ENCODE measurements around the gene MISP.
"Not testable (repeated sequence)": the region's sequence is repeated elsewhere in the genome, so short reads cannot be mapped to it uniquely, and the experiment has no call there.

The MISP gene, protein sequence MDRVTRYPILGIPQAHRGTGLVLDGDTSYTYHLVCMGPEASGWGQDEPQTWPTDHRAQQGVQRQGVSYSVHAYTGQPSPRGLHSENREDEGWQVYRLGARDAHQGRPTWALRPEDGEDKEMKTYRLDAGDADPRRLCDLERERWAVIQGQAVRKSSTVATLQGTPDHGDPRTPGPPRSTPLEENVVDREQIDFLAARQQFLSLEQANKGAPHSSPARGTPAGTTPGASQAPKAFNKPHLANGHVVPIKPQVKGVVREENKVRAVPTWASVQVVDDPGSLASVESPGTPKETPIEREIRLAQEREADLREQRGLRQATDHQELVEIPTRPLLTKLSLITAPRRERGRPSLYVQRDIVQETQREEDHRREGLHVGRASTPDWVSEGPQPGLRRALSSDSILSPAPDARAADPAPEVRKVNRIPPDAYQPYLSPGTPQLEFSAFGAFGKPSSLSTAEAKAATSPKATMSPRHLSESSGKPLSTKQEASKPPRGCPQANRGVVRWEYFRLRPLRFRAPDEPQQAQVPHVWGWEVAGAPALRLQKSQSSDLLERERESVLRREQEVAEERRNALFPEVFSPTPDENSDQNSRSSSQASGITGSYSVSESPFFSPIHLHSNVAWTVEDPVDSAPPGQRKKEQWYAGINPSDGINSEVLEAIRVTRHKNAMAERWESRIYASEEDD

DNA sequence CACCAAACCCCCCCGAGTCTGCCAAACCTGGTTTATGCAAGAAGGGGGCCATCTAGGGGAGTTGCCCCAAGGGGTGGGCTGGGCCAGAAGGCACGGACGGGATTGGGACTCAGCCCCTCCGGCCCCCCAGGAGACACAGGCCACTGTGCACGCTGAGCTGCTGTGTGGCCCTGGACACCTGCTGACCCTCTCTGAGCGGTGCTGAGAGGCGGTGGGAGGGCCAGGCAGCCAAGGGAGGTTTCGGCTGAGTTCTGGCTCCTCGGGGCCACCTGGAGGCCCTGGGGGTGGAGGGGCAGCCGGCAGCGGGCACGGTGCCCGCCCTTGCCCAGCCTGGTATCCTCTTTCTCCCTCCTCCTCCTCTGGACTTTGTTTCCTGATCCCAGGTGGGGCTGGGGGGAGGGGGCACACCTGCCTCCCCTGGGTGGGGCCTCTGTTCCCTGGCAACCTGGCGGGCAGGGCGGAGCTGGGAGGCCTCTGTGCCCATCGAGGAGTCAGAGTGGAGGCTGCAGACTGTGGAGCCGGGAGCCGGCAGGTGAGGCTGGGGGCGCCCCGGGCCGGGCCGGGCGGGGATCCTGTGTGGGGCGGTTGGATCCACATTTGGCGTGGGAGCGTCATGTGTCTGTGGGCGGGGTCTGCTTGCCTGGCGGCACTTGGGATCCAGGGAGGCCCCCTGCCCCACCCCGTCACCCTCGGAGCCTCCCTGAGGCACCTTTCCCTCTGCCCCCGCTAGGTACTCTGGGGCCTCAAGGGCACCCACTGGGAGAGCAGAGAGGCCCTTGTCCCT, at the start of gene MISP:
Gene MISP, plus strand, starts transcription at position 473 of the 784 bp plus-strand sequence. CDS start 5,835 bp downstream, outside the sequence.
- FAIRE-seq = no peak

DNA sequence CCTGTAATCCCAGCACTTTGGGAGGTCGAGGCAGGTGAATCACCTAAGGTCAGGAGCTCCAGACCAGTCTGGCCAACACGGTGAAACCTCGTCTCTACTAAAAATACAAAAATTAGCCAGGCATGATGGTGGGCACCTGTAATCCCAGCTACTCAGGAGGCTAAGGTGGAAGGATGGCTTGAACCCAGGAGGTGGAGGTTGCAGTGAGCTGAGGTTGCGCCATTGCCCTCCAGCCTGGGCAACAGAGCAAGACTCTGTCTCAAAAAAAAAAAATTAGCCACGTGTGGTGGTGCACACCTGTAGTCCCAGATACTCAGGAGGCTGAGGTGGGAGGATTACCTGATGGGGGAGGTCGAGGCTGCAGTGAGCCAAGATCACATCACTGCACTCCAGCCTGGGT, 48.1 kb upstream of the MISP start:
- FAIRE-seq = not testable (repeated sequence)

DNA sequence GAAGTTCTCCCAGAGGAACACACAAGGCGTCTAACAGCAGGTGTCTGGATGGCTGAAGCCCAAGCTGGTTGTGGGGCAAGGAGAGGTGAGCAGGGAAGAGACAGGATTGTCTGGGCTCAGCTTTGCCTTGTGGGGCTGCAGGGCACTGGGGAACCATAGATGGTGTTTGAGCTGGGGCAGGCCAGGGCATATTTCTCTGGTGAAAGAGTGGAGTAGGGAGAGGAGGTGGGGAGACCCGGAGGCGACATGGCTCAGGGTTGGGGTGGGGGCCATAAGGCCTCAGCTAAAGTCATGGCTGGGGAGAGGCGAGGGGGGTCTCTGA, 47.6 kb upstream of the MISP start:
- no peak for FAIRE-seq

DNA sequence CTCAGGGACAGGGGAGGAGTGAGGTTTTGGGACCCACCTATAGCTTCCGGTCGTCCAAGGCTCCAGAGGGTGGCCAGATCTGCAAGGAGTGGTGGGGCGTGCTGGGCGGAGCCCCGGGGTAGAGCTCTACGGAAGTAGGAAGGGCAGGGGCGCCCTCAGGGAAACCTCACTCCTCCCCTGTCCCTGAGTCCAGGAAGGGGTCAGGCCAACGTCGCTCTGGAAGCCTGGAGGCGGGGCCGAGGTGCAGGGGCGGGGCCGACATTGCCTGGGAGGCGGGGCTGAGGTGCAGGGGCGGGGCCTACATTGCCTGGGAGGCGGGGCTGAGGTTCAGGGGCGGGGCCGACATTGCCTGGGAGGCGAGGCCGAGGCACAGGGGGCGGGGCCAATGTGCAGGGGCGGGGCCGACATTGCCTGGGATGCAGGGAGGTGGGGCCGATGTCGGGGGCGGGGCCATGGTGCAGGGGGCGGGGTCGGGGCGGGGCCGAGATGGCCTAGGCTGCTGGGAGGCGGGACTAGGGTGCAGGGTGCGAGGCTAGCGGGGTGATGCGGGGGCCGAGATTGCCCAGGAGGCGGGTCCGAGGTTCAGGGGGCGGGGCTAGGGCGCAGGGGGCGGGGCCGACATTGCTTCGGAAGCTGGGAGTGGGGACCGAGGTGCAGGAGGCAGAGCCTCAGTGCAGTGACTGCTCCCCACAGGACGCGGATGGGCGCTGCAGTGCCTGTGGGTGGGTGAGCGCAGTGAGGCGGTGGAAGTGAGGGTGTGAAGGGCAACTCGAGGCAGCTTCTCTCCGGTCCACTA, 47.1 kb upstream of the MISP start:
- no peak for FAIRE-seq

DNA sequence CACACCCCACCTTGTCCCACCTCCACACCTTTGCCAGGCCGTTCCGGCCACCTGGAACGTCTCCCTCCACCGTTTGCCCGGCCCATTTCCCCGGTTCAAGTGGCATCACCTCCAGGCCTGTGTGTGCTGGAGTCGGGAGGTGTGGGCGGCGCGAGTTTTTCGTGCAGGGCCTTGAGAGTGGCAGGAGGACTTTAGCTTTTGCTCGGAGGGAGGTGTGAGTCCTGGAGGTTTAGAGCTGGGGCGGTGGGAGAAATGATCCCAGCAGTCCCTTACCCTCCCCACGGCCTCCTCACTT, 46.5 kb upstream of the MISP start:
- no peak for FAIRE-seq

DNA sequence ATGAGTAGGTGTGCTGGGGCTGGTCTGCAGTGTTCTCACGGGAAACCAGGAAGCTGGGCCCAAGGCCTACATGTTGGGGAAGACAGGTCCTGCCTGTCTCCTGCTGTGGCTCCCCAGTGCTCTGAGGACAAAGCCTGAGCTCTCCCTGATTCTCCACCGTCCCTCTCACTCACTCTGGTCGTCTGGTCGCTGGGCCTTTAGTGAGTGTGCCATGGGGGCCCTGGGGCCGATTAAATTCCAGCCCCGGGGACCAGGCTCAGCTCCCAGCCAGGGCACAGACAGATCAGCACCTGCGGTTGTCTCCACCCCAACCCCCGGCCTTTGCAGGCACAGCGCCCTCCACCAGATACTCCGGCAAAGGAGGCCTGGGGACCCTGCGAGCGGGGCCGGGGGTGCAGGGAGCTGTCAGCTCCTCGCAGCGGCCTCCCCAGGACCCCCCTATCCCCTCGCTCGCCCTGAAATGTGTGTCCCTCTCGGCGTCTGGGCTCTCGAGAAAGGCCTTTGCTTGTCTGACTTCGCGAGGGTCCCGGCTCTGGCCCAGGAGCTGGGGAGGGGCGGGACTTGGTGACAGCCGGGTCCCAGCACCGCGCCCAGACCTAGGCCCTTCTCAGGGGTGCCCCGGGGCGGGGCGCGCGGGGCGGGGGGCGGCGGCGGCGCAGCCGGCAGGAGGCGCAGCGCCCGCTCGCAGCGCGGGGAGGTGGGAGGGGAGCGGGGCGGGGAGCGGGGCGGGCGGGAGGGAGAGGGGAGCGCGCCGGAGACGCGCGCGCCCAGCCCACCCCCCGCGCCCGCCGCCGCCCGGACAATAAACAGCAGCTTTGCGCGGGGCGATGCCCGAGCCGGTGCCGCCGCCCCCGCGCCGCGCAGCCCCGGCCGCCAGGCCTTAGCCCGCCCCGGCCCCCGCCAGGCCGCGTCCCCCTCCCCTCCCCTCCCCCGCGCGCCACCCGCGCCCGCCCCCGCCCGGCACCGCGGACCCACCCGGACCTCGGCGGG, 42.5 kb upstream of the MISP start, which contains the start of gene PALM:
Gene PALM, plus strand, starts transcription at position 782 of the 990 bp plus-strand sequence. CDS start 212 bp downstream, outside the sequence.
- no peak for FAIRE-seq

DNA sequence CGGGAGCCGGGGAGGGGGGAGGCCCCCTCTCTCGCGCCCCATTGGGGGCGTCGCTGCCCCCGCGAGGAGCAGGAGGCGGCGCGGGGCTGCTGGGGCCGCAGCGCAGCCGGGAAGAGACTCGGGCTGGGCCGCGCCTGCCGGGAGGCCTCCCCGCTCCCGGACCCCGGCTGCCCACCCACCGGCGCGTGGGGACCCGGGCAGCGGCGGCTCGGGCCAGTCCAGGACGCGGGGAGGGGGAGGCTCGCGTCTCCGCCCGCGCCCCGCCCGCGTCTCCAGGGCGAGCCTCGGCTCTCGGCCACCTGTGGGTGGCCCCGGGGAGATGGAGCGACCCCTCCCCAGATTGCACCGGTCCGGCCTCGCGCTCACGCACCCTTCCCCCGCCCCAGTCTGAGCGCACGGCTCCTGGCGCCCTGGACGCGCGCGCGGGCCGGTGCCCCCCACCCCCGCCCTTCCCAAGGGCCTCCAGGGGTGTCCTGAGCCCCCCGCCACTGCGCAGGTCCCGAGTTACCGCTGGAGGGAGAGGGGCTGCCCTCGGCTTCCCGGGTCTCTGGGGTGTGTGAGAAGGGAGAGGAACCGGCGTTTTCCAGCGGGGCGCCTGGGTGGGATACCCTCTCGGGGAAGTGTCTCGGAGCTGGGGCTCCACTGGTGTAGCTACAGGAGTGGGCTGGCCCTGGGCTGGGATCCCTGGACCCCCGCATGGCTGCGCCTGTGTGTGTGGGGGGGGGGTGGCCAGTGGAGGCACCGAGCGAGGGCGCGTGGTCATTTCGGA, 41.5 kb upstream of the MISP start:
- FAIRE-seq = no peak

DNA sequence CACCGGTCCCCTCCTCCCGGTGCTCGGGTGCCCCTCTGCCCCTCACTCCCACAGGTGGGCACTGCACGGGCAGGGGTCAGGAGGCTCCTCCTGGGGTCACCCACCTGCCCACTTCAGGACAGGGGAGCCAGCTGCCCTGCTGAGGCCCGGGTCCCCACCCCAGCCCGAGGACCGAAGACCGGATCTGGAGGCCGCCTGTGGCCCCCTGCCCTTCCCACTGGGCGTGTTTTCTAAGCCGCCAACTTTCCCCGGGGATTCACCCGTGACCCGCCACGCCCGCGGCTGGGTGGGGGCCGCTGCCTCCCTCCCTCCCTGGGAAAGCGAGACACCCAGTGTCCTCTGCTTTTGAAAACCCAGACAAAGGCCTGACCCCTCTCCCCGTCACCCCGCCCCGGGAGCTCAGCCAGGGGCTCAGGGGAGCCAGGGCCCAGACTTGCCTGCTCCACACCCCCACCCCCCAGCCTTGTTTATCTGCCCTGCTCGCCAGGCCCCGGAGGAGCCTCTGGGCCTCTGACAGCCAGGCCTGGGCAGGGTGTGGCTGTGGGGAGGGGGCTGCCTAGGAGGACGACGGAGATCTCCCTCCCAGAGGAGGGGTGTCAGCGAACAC, 40.8 kb upstream of the MISP start:
- no peak for FAIRE-seq

DNA sequence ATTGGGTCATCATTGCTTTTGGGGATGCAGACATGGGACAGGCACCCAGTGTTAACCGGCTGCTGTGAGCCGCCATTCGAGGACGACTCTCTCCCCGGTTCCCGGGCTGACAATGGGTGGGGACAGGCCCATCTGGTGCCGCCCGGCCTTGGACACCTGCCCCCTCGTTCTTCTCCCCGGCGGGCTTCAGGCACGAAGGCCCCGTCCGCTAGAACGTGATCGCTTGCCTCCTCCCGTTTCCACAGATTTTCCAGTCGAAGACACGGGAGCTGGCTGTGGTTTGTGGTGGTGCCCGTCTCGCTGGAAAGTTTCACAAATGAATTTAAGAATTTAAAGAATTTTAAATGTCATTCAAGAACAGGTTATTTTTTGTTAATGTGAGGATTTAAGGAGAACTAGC, 40.1 kb upstream of the MISP start:
- no peak for FAIRE-seq

DNA sequence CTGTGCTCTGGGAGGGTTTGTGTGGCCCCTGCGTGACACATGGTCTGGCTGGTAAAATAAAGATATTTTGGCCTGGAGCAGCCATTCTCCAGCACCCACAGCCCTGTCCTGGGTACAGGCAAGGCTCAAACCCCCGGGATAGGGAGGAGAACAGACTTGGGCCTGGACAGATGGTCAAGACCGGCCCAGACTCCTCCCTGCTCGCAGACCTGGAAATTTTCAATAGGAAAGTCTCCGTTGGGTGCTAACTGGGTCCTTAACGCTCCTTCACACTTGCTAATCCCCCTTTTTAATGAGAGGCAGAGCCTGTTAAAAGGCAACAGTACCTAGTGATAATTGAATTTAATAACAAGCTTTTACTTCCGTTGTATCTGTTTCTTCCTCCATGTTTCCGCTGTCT, 39.7 kb upstream of the MISP start:
- no peak for FAIRE-seq

DNA sequence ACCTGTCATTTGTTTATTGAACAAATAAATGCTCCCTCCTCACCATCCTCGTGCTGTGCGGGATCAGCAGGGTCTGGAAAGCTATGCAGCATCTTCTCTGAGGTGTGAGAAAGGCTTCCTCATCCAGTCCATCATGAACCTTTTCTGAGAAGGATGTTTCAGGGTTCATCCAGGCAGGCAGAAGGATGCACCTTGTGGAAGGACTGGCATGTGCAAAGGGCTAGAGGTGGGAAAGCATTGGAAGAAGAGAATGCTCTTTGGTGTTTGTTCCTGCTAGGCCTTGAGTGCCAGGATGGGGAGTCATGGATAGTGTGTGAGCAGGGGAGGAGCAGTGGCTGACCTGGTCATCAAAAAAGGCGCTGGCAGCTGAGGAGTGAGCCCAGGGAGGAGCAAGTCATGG, 35.6 kb upstream of the MISP start:
- FAIRE-seq = no peak

DNA sequence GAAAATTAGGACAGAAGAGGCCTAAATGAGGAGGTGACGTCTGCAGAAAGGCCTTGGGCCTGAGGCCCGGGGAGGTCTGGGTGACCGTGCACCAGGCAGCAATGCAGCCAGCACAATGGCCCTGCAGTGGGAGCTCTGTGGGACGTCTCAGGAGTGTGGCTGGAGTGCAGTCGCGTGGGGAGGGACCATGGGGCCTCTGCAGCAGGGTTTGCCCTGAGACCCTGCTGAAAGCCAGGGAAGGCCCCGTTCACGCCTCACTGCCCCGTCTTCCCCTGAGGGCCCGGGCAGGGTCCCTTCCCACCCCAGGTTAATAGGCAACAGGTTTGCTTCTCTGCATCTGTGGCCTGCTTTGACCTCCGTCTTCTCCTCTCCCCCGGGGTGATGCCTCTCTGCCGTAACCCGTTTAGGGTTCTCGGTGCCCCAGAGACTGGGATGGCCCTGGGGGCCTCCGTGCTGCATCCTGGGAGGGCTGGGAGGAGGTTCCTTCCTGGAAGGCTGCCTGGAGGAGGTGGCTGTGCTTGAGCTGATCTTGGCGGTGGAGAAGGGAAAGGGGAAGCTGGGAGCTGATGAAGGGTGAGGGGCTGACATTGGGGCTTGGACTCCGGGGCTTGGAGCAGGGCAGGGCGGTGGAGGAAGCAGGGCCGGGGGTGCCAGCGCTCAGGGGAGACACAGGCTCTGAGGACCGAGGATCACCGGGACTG, 32.5 kb upstream of the MISP start:
- FAIRE-seq = no peak

DNA sequence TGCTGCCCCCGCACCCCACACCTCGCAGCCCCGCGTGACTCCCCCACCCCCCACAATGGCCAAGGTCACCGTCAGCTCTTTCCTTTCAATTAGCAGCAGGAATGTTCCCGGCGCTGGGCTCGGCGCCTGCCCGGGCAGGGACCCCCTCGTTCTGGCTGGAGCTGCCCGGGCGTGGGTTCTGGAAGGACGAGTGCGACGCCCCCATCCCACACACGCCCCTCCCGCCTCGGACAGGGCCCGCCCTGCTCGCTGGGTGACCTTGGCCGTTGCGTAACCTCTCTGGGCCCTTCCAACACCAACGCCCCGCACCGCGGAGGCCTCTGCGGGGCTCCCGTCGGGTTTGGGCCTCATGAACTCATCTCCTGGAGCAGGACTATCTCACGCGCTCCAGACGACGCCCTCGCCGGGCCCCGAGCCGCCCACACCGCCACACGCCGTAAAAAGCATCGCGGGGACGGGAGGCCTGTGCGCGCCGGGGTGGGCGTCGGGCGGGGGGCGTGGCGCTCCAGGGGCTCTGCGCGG, 31.9 kb upstream of the MISP start:
- FAIRE-seq = no peak

DNA sequence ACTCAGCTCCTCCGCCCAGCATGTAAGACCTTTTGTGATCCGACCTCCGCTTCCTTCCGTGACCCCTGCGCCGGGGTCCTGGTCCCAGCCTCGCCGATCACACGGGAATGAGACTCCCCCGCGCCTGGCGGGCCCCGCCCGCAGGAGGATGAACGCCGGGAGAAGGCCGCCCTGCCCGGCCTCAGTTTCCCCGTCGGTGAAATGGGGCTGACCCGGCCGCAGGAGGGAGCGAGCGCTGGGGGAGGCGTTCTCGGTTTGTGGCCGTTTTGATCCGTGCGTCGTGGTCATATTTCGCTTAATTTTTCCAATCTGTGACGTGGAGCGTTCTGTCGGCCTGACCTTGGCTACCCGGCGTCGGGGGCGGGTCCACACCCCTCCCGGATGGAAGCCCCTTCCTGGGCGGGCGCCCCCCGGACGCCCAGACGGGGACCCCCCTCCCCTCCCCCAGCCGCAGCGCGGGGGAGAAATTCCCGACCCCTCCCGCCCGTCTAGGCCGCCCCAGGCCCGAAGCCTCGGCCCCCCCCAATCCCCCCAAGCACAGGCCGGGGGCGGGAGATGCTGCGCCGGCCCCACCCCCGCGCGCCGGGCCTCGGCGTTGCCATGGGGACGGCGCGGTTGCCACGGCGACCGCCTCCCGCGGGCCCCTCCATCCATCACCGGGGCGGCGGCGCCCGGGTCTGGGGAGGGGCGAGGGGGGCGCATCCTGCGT, 31.1 kb upstream of the MISP start:
- FAIRE-seq = no peak

DNA sequence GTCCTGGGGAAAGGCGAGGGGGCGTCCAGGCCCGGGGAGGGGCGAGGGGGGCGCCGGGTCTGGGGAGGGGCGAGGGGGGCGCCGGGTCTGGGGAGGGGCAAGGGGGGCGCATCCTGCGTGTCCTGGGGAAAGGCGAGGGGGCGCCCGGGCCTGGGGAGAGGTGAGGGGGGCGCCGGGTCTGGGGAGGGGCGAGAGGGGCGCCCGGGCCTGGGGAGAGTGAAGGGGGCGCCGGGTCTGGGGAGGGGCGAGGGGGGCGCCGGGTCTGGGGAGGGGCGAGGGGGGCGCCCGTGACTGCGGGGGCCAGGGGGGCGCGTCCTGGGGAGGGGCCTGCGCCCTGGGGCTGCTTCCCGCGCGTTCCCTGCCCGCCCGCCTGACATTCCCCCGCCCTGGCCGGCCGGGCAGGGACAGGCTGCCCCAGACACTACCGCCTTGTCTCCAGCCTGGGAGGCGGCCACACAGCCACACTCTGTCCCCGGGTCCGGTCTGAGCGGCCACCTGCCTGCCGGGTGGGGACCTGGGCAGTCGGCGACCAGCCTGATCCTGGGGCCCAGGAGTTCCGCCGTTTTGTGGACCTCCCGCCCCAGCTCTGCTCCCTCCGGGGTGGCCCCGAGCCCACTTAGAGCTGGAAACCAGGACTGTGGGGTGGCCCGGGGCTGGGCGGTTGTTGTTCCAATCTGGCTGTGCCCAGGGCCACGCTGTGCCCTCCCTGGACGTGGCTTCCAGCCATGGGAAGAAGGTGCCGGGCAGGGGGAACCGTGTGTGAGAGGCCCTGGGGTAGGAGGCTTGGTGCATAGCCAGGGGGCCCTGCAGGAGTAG, 30.4 kb upstream of the MISP start:
- FAIRE-seq = no peak

DNA sequence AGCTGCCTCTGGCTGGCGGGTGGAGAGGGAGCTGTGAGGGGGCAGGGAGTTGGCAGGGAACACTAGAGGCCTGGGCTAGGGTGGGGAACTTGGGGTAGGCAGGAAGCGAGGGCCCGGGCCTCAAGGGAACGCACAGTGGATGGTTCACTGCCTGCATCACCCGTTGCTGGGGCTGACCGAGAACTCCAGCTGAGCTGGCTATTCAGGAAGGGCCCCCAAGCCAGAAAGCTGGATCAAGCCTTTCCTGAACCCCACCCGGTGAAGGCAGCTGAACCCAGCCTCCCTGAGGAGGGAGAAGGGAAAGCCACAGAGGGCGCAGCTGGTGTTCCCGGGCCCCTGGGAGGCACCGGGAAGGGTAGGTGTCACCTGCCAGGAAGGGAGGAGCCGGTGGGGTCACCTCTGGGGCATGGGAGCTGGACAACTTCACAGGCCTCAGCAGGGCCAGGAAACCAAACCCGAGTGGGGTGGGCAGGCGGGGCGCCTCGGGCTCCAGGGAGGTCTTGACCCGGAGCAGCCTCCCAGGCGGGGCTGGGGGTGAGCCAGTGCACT, 28.3 kb upstream of the MISP start:
- no peak for FAIRE-seq

DNA sequence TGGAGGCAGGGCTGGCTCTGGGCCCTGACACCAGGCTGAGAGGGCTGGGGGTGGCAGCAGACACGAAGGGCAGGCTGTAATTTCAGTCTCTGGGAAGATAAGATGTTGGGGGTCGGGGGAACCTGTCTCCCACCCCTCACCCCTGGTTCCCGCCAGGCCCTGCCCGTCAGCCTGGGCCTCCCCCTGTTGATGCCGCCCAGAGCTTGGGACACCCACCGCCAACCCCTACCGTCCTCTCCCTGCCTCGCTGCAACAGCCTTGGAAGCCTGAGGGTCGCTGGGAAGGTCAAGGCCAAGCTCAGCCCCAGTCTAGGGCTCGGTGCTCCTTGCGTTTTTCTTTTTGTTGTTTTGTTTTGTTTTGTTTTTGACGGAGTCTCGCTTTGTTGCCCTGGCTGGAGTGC, 27.7 kb upstream of the MISP start:
- FAIRE-seq = no peak

DNA sequence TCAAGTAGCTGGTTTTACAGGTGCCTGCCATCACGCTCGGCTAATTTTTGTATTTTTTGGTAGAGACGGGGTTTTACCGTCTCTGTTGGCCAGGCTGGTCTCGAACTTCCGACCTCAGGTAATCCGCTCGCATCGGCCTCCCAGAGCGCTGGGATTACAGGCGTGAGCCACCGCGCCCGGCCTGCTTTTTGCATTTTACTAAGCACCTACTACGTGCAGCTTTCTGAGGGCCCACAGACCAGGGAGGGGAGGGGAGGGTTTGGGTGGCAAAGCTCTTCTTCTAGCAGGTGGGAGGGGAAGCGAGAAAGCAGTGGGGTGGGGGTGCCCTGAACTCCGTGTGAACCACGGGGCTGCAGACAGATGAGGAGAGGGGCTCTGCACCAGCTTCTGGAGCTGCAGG, 27.2 kb upstream of the MISP start:
- no peak for FAIRE-seq
